ENCODE data around the gene LRP1.

LRP1 gene

GRCh38 chr12:57222286-57223190, 94.3 kb downstream of the LRP1 start:
- TF ChIP-seq, protein P1, sequence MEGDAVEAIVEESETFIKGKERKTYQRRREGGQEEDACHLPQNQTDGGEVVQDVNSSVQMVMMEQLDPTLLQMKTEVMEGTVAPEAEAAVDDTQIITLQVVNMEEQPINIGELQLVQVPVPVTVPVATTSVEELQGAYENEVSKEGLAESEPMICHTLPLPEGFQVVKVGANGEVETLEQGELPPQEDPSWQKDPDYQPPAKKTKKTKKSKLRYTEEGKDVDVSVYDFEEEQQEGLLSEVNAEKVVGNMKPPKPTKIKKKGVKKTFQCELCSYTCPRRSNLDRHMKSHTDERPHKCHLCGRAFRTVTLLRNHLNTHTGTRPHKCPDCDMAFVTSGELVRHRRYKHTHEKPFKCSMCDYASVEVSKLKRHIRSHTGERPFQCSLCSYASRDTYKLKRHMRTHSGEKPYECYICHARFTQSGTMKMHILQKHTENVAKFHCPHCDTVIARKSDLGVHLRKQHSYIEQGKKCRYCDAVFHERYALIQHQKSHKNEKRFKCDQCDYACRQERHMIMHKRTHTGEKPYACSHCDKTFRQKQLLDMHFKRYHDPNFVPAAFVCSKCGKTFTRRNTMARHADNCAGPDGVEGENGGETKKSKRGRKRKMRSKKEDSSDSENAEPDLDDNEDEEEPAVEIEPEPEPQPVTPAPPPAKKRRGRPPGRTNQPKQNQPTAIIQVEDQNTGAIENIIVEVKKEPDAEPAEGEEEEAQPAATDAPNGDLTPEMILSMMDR (IDR thresholded peaks at IDR 0.05; ENCODE audit: low read depth, low read length): no peak
- no peak for DNase-seq (ENCODE audit: extremely low read depth, low read depth)

GRCh38 chr12:57223191-57224165, 95.2 kb downstream of the LRP1 start:
- TF ChIP-seq, protein P1 (IDR thresholded peaks at IDR 0.05; ENCODE audit: low read depth, low read length): no peak
- no peak for DNase-seq (ENCODE audit: extremely low read depth, low read depth)

GRCh38 chr12:57224278-57224972, 96.1 kb downstream of the LRP1 start:
- TF ChIP-seq, protein P1 (IDR thresholded peaks at IDR 0.05; ENCODE audit: low read depth, low read length): no peak
- DNase-seq (ENCODE audit: extremely low read depth, low read depth): no peak

DNA sequence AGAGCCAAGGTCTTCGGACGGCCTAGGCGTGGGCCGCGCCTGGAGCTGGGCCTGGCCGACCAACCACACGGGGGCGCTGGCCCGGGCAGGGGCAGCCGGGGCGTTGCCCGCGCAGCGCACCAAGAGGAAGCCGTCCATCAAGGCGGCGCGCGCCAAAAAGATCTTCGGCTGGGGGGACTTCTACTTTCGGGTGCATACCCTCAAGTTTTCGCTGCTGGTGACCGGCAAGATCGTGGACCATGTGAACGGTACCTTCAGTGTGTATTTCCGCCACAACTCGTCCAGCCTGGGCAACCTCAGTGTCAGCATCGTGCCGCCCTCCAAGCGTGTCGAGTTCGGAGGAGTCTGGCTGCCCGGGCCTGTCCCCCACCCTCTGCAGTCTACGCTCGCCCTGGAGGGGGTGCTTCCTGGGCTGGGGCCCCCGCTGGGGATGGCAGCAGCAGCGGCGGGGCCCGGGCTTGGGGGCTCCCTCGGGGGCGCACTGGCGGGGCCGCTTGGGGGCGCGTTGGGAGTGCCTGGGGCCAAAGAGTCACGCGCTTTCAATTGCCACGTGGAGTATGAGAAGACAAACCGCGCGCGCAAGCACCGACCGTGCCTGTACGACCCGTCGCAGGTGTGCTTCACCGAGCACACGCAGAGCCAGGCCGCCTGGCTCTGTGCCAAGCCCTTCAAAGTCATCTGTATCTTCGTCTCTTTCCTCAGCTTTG, 96.8 kb downstream of the LRP1 start:
- TF ChIP-seq, protein P1 (IDR thresholded peaks at IDR 0.05; ENCODE audit: low read depth, low read length): peak; percentile 6
- DNase-seq (ENCODE audit: extremely low read depth, low read depth): no peak

DNA sequence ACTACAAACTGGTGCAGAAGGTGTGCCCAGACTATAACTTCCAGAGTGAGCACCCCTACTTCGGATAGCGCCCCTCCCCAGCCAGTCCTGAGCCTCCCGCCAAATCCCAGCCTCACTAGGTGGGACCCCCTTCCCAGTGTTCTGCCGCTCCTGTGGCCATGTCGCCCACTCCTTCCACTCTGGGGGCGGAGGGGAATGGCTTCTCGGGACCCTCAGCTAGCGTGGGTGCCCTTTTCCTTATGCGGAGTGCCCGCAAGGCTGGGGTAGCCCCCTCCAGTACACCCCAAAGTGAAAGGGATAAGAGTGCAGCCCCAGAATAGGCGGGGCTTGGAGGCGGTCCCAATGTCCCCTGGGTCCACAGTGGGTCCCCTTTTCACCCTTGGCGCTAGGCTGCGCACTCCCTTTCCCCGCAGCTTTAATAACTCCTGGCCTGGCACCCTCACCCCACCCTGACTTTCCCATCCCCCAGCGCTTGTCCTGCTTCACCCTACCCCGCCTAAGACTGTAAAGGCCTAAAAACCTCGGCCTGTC, 97.5 kb downstream of the LRP1 start:
- DNase-seq (ENCODE audit: extremely low read depth, low read depth): no peak
- TF ChIP-seq, protein P1 (IDR thresholded peaks at IDR 0.05; ENCODE audit: low read depth, low read length): no peak

DNA sequence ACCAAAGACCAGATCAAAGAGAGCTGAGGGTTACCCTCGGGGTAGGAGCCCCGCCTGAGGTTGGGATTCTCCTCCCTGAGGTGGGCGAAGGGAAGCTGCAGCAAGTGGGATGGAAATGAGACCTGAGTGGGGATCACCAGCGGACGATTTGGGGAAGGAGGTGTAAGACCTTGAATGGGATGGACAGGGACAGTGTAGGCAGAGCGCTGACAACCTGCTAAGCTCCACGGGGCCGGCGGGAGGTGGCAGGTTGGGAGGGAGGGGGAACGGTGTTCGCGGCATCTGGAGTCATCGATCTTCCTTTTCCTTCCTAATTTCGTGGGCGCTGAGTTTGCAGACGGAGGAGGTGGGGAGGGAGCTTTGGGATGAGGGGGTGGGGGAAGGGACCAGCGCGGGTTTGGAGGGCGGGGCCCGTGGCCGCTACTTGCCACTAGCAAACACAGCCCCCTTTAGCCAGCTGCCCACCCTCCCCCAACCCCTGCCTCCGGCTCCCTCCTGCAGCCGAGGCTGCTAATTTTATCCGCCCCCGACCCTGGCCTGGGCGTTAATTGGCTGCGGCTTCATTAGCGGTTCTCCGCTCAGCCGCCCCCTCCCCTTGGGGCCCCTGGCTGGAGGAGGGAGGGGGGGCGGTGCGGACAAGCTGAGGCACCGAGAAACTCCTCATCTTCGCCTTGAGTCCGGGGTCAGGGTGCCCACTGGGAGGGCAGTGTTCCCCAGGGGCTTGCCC, 98.5 kb downstream of the LRP1 start:
- DNase-seq (ENCODE audit: extremely low read depth, low read depth): no peak
- TF ChIP-seq, protein P1 (IDR thresholded peaks at IDR 0.05; ENCODE audit: low read depth, low read length): no peak

All from AG09319 (cell line).